Measurements from ENCODE around the gene CCR5AS.

CCR5AS gene

GRCh38 chr3:46416125-46416810, 9.4 kb upstream of the CCR5AS start:
- H3K9me3 Mint-ChIP-seq (ENCODE audit: unreplicated experiment) = no peaks in the 10 kb centered on the region
- no peak overlapping the region for H3K27ac Mint-ChIP-seq (ENCODE audit: unreplicated experiment)
- H3K36me3 Mint-ChIP-seq (ENCODE audit: low read depth, unreplicated experiment) = no peaks in the 10 kb centered on the region

GRCh38 chr3:46414739-46415138, 7.9 kb upstream of the CCR5AS start:
- DNase-seq (ENCODE audit: low spot score) = no peak
- Mint-ChIP-seq H3K36me3 (ENCODE audit: low read depth, unreplicated experiment) (no peaks in the 10 kb centered on the region), H3K27ac (ENCODE audit: unreplicated experiment) (no peak overlapping the region), H3K4me1 (ENCODE audit: unreplicated experiment) (peaks cover 21% of the 10 kb centered on the region), H3K4me3 (ENCODE audit: unreplicated experiment) (no peak overlapping the region), H3K27me3 (ENCODE audit: unreplicated experiment) (peaks cover 1% of the 10 kb centered on the region), H3K9me3 (ENCODE audit: unreplicated experiment) (no peaks in the 10 kb centered on the region)
- no peak for TF ChIP-seq CTCF (IDR thresholded peaks at IDR 0.05; ENCODE audit: unreplicated experiment)

More at GRCh38 chr3:46416125-46416810, 9.4 kb upstream of the CCR5AS start:
- no peak overlapping the region for H3K4me3 Mint-ChIP-seq (ENCODE audit: unreplicated experiment)
- no peak for TF ChIP-seq CTCF (IDR thresholded peaks at IDR 0.05; ENCODE audit: unreplicated experiment)
- DNase-seq (ENCODE audit: low spot score) = no peak
- peaks cover 1% of the 10 kb centered on the region for H3K27me3 Mint-ChIP-seq (ENCODE audit: unreplicated experiment)
- H3K4me1 Mint-ChIP-seq (ENCODE audit: unreplicated experiment) = peaks cover 20% of the 10 kb centered on the region

GRCh38 chr3:46413951-46414350, 7.1 kb upstream of the CCR5AS start:
- no peak overlapping the region for H3K4me3 Mint-ChIP-seq (ENCODE audit: unreplicated experiment)

GRCh38 chr3:46412786-46413298, 6.0 kb upstream of the CCR5AS start:
- no peak for DNase-seq (ENCODE audit: low spot score)
- H3K4me3 Mint-ChIP-seq (ENCODE audit: unreplicated experiment) = no peak overlapping the region
- H3K27me3 Mint-ChIP-seq (ENCODE audit: unreplicated experiment) = peaks cover 1% of the 10 kb centered on the region
- H3K27ac Mint-ChIP-seq (ENCODE audit: unreplicated experiment) = no peak overlapping the region
- H3K36me3 Mint-ChIP-seq (ENCODE audit: low read depth, unreplicated experiment) = no peaks in the 10 kb centered on the region
- peaks cover 29% of the 10 kb centered on the region for H3K4me1 Mint-ChIP-seq (ENCODE audit: unreplicated experiment)
- H3K9me3 Mint-ChIP-seq (ENCODE audit: unreplicated experiment) = no peaks in the 10 kb centered on the region
- TF ChIP-seq CTCF (IDR thresholded peaks at IDR 0.05; ENCODE audit: unreplicated experiment) = no peak

More at GRCh38 chr3:46413951-46414350, 7.1 kb upstream of the CCR5AS start:
- H3K27me3 Mint-ChIP-seq (ENCODE audit: unreplicated experiment) = peaks cover 1% of the 10 kb centered on the region
- H3K36me3 Mint-ChIP-seq (ENCODE audit: low read depth, unreplicated experiment) = no peaks in the 10 kb centered on the region
- H3K9me3 Mint-ChIP-seq (ENCODE audit: unreplicated experiment) = no peaks in the 10 kb centered on the region
- no peak for DNase-seq (ENCODE audit: low spot score)
- TF ChIP-seq CTCF (IDR thresholded peaks at IDR 0.05; ENCODE audit: unreplicated experiment) = no peak
- no peak overlapping the region for H3K27ac Mint-ChIP-seq (ENCODE audit: unreplicated experiment)
- peaks cover 24% of the 10 kb centered on the region for H3K4me1 Mint-ChIP-seq (ENCODE audit: unreplicated experiment)

GRCh38 chr3:46411271-46411670, 4.4 kb upstream of the CCR5AS start:
- no peak for DNase-seq (ENCODE audit: low spot score)
- Mint-ChIP-seq H3K4me3 (ENCODE audit: unreplicated experiment) (no peak overlapping the region), H3K36me3 (ENCODE audit: low read depth, unreplicated experiment) (no peaks in the 10 kb centered on the region), H3K27me3 (ENCODE audit: unreplicated experiment) (no peaks in the 10 kb centered on the region), H3K27ac (ENCODE audit: unreplicated experiment) (no peak overlapping the region), H3K9me3 (ENCODE audit: unreplicated experiment) (no peaks in the 10 kb centered on the region), H3K4me1 (ENCODE audit: unreplicated experiment) (peaks cover 39% of the 10 kb centered on the region)
- peak; percentile 34 for TF ChIP-seq CTCF (IDR thresholded peaks at IDR 0.05; ENCODE audit: unreplicated experiment)
